Measurements from ENCODE around the gene ZNF497.

Gene ZNF497

GRCh38 chr19:58335630-58336029, 26.9 kb downstream of the ZNF497 start:
- Histone ChIP-seq H3K4me3 (ENCODE audit: low read depth, low read length) (no peak overlapping the region), H3K27ac (ENCODE audit: low read depth, low read length) (no peak overlapping the region), H3K36me3 (ENCODE audit: control insufficient read depth, insufficient read depth, low read length) (peaks cover 10% of the 10 kb centered on the region; the same call in 1 of the 2 replicates), H3K9ac (ENCODE audit: low read depth, low read length) (no peak overlapping the region), H3K27me3 (ENCODE audit: control insufficient read depth, insufficient read depth, low read length) (no peaks in the 10 kb centered on the region), H3K4me1 (ENCODE audit: control insufficient read depth, insufficient read depth, low read length) (no peaks in the 10 kb centered on the region), H3K9me3 (ENCODE audit: control insufficient read depth, insufficient read depth, low read length) (no peaks in the 10 kb centered on the region)

- H3K9me3 ChIP-seq (ENCODE audit: control insufficient read depth, insufficient read depth, low read length), result no peaks in the 10 kb centered on the region
- H3K27ac ChIP-seq (ENCODE audit: low read depth, low read length), result no peak overlapping the region
- no peaks in the 10 kb centered on the region for H3K4me1 ChIP-seq (ENCODE audit: control insufficient read depth, insufficient read depth, low read length)
- no peaks in the 10 kb centered on the region for H3K27me3 ChIP-seq (ENCODE audit: control insufficient read depth, insufficient read depth, low read length)
- H3K9ac ChIP-seq (ENCODE audit: low read depth, low read length), result no peak overlapping the region
- H3K4me3 ChIP-seq (ENCODE audit: low read depth, low read length), result no peak overlapping the region
- peaks cover 10% of the 10 kb centered on the region; the same call in 1 of the 2 replicates for H3K36me3 ChIP-seq (ENCODE audit: control insufficient read depth, insufficient read depth, low read length)
Measured at GRCh38 chr19:58334691-58335249, 27.8 kb downstream of the ZNF497 start.

GRCh38 chr19:58332697-58333096, 29.9 kb downstream of the ZNF497 start:
- no peaks in the 10 kb centered on the region for H3K27me3 ChIP-seq (ENCODE audit: control insufficient read depth, insufficient read depth, low read length)
- H3K36me3 ChIP-seq (ENCODE audit: control insufficient read depth, insufficient read depth, low read length), result no peaks in the 10 kb centered on the region
- no peaks in the 10 kb centered on the region for H3K4me1 ChIP-seq (ENCODE audit: control insufficient read depth, insufficient read depth, low read length)
- no peak overlapping the region for H3K4me3 ChIP-seq (ENCODE audit: low read depth, low read length)
- no peak overlapping the region for H3K9ac ChIP-seq (ENCODE audit: low read depth, low read length)
- no peaks in the 10 kb centered on the region for H3K9me3 ChIP-seq (ENCODE audit: control insufficient read depth, insufficient read depth, low read length)
- no peak overlapping the region for H3K27ac ChIP-seq (ENCODE audit: low read depth, low read length)

GRCh38 chr19:58330458-58330857, 32.1 kb downstream of the ZNF497 start:
- Histone ChIP-seq H3K9me3 (ENCODE audit: control insufficient read depth, insufficient read depth, low read length) (no peaks in the 10 kb centered on the region), H3K36me3 (ENCODE audit: control insufficient read depth, insufficient read depth, low read length) (no peaks in the 10 kb centered on the region), H3K4me1 (ENCODE audit: control insufficient read depth, insufficient read depth, low read length) (0 out of 2 replicates have a peak, but pooled peaks cover 4% of the 10 kb centered on the region), H3K4me3 (ENCODE audit: low read depth, low read length) (no peak overlapping the region), H3K27me3 (ENCODE audit: control insufficient read depth, insufficient read depth, low read length) (no peaks in the 10 kb centered on the region), H3K9ac (ENCODE audit: low read depth, low read length) (no peak overlapping the region), H3K27ac (ENCODE audit: low read depth, low read length) (no peak overlapping the region)

- no peak overlapping the region for H3K27ac ChIP-seq (ENCODE audit: low read depth, low read length)
- H3K9me3 ChIP-seq (ENCODE audit: control insufficient read depth, insufficient read depth, low read length), result no peaks in the 10 kb centered on the region
- H3K4me3 ChIP-seq (ENCODE audit: low read depth, low read length), result no peak overlapping the region
- no peaks in the 10 kb centered on the region for H3K36me3 ChIP-seq (ENCODE audit: control insufficient read depth, insufficient read depth, low read length)
- H3K4me1 ChIP-seq (ENCODE audit: control insufficient read depth, insufficient read depth, low read length), result 0 out of 2 replicates have a peak, but pooled peaks cover 4% of the 10 kb centered on the region
- no peaks in the 10 kb centered on the region for H3K27me3 ChIP-seq (ENCODE audit: control insufficient read depth, insufficient read depth, low read length)
- no peak overlapping the region for H3K9ac ChIP-seq (ENCODE audit: low read depth, low read length)
Measured at GRCh38 chr19:58328999-58329398, 33.6 kb downstream of the ZNF497 start.

GRCh38 chr19:58326914-58327726, 35.4 kb downstream of the ZNF497 start, which contains the start of gene ZSCAN22:
Gene ZSCAN22, plus strand, starts transcription at chr19:58326994. Its CDS starts 7,809 bp downstream, at chr19:58334803.
- peak within 1 kb of the TSS; percentile 40 for H3K27ac ChIP-seq (ENCODE audit: low read depth, low read length)
- H3K4me1 ChIP-seq (ENCODE audit: control insufficient read depth, insufficient read depth, low read length), result 0 out of 2 replicates have a peak, but pooled peaks cover 4% of the 10 kb centered on the region
- H3K36me3 ChIP-seq (ENCODE audit: control insufficient read depth, insufficient read depth, low read length), result peaks cover 2% of the 10 kb centered on the region; the same call in 1 of the 2 replicates
- peak within 1 kb of the TSS; percentile 86 for H3K4me3 ChIP-seq (ENCODE audit: low read depth, low read length)
- H3K9ac ChIP-seq (ENCODE audit: low read depth, low read length), result peak within 1 kb of the TSS; percentile 80
- H3K9me3 ChIP-seq (ENCODE audit: control insufficient read depth, insufficient read depth, low read length), result no peaks in the 10 kb centered on the region
- H3K27me3 ChIP-seq (ENCODE audit: control insufficient read depth, insufficient read depth, low read length), result no peaks in the 10 kb centered on the region

- H3K27ac ChIP-seq (ENCODE audit: low read depth, low read length), result no peak overlapping the region
- 0 out of 2 replicates have a peak, but pooled peaks cover 4% of the 10 kb centered on the region for H3K4me1 ChIP-seq (ENCODE audit: control insufficient read depth, insufficient read depth, low read length)
- H3K4me3 ChIP-seq (ENCODE audit: low read depth, low read length), result peak overlapping the region; percentile 86
- no peaks in the 10 kb centered on the region for H3K9me3 ChIP-seq (ENCODE audit: control insufficient read depth, insufficient read depth, low read length)
- H3K9ac ChIP-seq (ENCODE audit: low read depth, low read length), result peak overlapping the region; percentile 43; the same call in 1 of the 2 replicates
- no peaks in the 10 kb centered on the region for H3K27me3 ChIP-seq (ENCODE audit: control insufficient read depth, insufficient read depth, low read length)
- peaks cover 4% of the 10 kb centered on the region; the same call in 1 of the 2 replicates for H3K36me3 ChIP-seq (ENCODE audit: control insufficient read depth, insufficient read depth, low read length)
Measured at GRCh38 chr19:58326501-58326913, 36.0 kb downstream of the ZNF497 start.

- H3K9me3 ChIP-seq (ENCODE audit: control insufficient read depth, insufficient read depth, low read length), result no peaks in the 10 kb centered on the region
- H3K36me3 ChIP-seq (ENCODE audit: control insufficient read depth, insufficient read depth, low read length), result peaks cover 4% of the 10 kb centered on the region; the same call in 1 of the 2 replicates
- H3K27me3 ChIP-seq (ENCODE audit: control insufficient read depth, insufficient read depth, low read length), result no peaks in the 10 kb centered on the region
- no peak overlapping the region for H3K9ac ChIP-seq (ENCODE audit: low read depth, low read length)
- 0 out of 2 replicates have a peak, but pooled peaks cover 4% of the 10 kb centered on the region for H3K4me1 ChIP-seq (ENCODE audit: control insufficient read depth, insufficient read depth, low read length)
- H3K27ac ChIP-seq (ENCODE audit: low read depth, low read length), result no peak overlapping the region
- H3K4me3 ChIP-seq (ENCODE audit: low read depth, low read length), result peak overlapping the region; percentile 86
Measured at GRCh38 chr19:58325311-58326022, 37.1 kb downstream of the ZNF497 start.

- Histone ChIP-seq H3K4me1 (ENCODE audit: control insufficient read depth, insufficient read depth, low read length) (no peaks in the 10 kb centered on the region), H3K9ac (ENCODE audit: low read depth, low read length) (no peak overlapping the region), H3K36me3 (ENCODE audit: control insufficient read depth, insufficient read depth, low read length) (peaks cover 22% of the 10 kb centered on the region), H3K9me3 (ENCODE audit: control insufficient read depth, insufficient read depth, low read length) (no peaks in the 10 kb centered on the region), H3K27me3 (ENCODE audit: control insufficient read depth, insufficient read depth, low read length) (no peaks in the 10 kb centered on the region), H3K27ac (ENCODE audit: low read depth, low read length) (no peak overlapping the region), H3K4me3 (ENCODE audit: low read depth, low read length) (no peak overlapping the region)
Measured at GRCh38 chr19:58319241-58319640, 43.3 kb downstream of the ZNF497 start.

GRCh38 chr19:58318297-58318696, 44.3 kb downstream of the ZNF497 start:
- no peaks in the 10 kb centered on the region for H3K4me1 ChIP-seq (ENCODE audit: control insufficient read depth, insufficient read depth, low read length)
- no peak overlapping the region for H3K4me3 ChIP-seq (ENCODE audit: low read depth, low read length)
- no peaks in the 10 kb centered on the region for H3K27me3 ChIP-seq (ENCODE audit: control insufficient read depth, insufficient read depth, low read length)
- no peaks in the 10 kb centered on the region for H3K9me3 ChIP-seq (ENCODE audit: control insufficient read depth, insufficient read depth, low read length)
- H3K9ac ChIP-seq (ENCODE audit: low read depth, low read length), result no peak overlapping the region
- peaks cover 30% of the 10 kb centered on the region for H3K36me3 ChIP-seq (ENCODE audit: control insufficient read depth, insufficient read depth, low read length)
- no peak overlapping the region for H3K27ac ChIP-seq (ENCODE audit: low read depth, low read length)
